ENCODE measurements around the gene MINDY4. TPM values are rescaled to one million over a fixed set of nuclear protein-coding genes. Genes with fewer than 3 reads are reported as not detected.

The MINDY4 gene
- total RNA-seq, 1 experiment from 2014 or later = 9.2 TPM

DNA sequence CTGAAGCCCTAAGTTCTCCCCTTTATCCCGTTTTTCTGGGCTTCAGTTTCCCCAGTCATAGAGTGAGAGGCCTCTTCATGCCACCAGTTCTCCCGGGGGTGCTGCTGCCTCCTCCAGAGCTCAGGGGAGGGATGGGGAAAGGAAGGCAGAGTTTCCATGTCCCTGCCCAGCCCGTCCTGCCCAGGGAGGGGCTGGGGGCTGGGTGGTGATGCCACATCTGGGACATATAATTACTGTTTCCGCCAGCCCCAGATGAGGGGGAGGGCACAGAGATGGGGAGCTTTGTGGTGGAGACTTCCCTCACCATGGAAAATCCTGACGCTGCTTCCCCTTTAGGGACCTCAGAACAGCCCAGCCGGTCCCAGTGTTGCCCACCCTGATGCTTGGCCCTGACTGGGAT is 144.5 kb downstream of the MINDY4 start:
- H3K36me3 Mint-ChIP-seq (ENCODE audit: insufficient read depth, unreplicated experiment) = no peaks in the 10 kb centered on the region
- POLR2A ChIA-PET = no interaction called here
- H3K9me3 Mint-ChIP-seq (ENCODE audit: unreplicated experiment) = no peaks in the 10 kb centered on the region
- intact Hi-C loops (cut with micrococcal nuclease) = no loop called here
- no TSS peak for BruUV-seq (replicated peaks)
- no peak for DNase-seq (ENCODE audit: unreplicated experiment)
- CTCF ChIA-PET = interaction anchor here (0.6 to 0.7 kb wide), 3 partner anchors 19 to 564 kb away, joined by 3 to 4 read pairs (median 3); no protein-coding TSS in a partner anchor
- H3K27ac Mint-ChIP-seq (ENCODE audit: low read depth, unreplicated experiment) = no peak overlapping the region
- H3K4me1 Mint-ChIP-seq (ENCODE audit: insufficient read depth, unreplicated experiment) = peaks cover 20% of the 10 kb centered on the region
- no peak overlapping the region for H3K4me3 Mint-ChIP-seq (ENCODE audit: unreplicated experiment)
- H3K27me3 Mint-ChIP-seq (ENCODE audit: insufficient read depth, unreplicated experiment) = no peaks in the 10 kb centered on the region
- no peak for TF ChIP-seq CTCF (IDR thresholded peaks at IDR 0.05; ENCODE audit: unreplicated experiment)

GRCh38 chr7:30916255-30916654 is 145.0 kb downstream of the MINDY4 start:
- no peak for TF ChIP-seq CTCF (IDR thresholded peaks at IDR 0.05; ENCODE audit: unreplicated experiment)
- no peak for DNase-seq (ENCODE audit: unreplicated experiment)
- intact Hi-C loops (cut with micrococcal nuclease) = no loop called here
- Mint-ChIP-seq H3K4me1 (ENCODE audit: insufficient read depth, unreplicated experiment) (peaks cover 24% of the 10 kb centered on the region), H3K4me3 (ENCODE audit: unreplicated experiment) (no peak overlapping the region), H3K27me3 (ENCODE audit: insufficient read depth, unreplicated experiment) (no peaks in the 10 kb centered on the region), H3K9me3 (ENCODE audit: unreplicated experiment) (no peaks in the 10 kb centered on the region), H3K27ac (ENCODE audit: low read depth, unreplicated experiment) (no peak overlapping the region), H3K36me3 (ENCODE audit: insufficient read depth, unreplicated experiment) (no peaks in the 10 kb centered on the region)
- BruUV-seq (replicated peaks) = no TSS peak
- CTCF ChIA-PET = interaction anchor here (1.1 kb wide), 1 partner anchor 20 kb away, joined by 5 read pairs; no protein-coding TSS in a partner anchor
- POLR2A ChIA-PET = no interaction called here

DNA sequence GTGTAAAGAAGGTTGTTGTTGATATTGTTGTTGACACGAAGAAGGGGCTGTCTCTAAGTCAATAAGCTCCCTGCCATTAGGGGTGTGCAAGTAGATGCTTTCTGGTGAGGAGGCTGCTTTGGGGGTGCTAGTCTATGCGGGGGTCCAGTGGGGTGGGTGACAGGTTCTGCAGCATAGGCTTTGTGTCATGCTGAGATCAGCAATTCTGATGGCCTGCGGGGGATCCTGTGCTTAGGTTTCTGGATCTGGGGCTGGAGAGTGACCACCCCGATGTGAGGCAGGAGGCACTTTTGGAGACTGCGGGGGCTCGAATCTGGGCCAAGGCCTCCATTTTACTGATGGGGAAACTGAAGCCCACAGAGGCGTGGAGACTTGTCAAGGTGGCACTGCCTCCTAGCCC is 145.6 kb downstream of the MINDY4 start:
- CTCF ChIA-PET = interaction anchor here (1.1 kb wide), 2 partner anchors 20 to 22 kb away, joined by 3 to 5 read pairs; no protein-coding TSS in a partner anchor
- POLR2A ChIA-PET = no interaction called here
- H3K27ac Mint-ChIP-seq (ENCODE audit: low read depth, unreplicated experiment) = no peak overlapping the region
- H3K4me1 Mint-ChIP-seq (ENCODE audit: insufficient read depth, unreplicated experiment) = peaks cover 27% of the 10 kb centered on the region
- no peaks in the 10 kb centered on the region for H3K9me3 Mint-ChIP-seq (ENCODE audit: unreplicated experiment)
- H3K4me3 Mint-ChIP-seq (ENCODE audit: unreplicated experiment) = no peak overlapping the region
- intact Hi-C loops (cut with micrococcal nuclease) = no loop called here
- no peaks in the 10 kb centered on the region for H3K27me3 Mint-ChIP-seq (ENCODE audit: insufficient read depth, unreplicated experiment)
- TF ChIP-seq CTCF (IDR thresholded peaks at IDR 0.05; ENCODE audit: unreplicated experiment) = no peak
- DNase-seq (ENCODE audit: unreplicated experiment) = no peak
- no TSS peak for BruUV-seq (replicated peaks)
- H3K36me3 Mint-ChIP-seq (ENCODE audit: insufficient read depth, unreplicated experiment) = no peaks in the 10 kb centered on the region

GRCh38 chr7:30917216-30917893 is 146.1 kb downstream of the MINDY4 start:
- ChIA-PET CTCF (interaction anchor here (0.5 to 1.1 kb wide), 4 partner anchors 19 to 527 kb away, joined by 3 to 5 read pairs (median 4); no protein-coding TSS in a partner anchor), POLR2A (no interaction called here)
- H3K9me3 Mint-ChIP-seq (ENCODE audit: unreplicated experiment) = no peaks in the 10 kb centered on the region
- TF ChIP-seq CTCF (IDR thresholded peaks at IDR 0.05; ENCODE audit: unreplicated experiment) = no peak
- no peak for DNase-seq (ENCODE audit: unreplicated experiment)
- H3K4me3 Mint-ChIP-seq (ENCODE audit: unreplicated experiment) = no peak overlapping the region
- H3K36me3 Mint-ChIP-seq (ENCODE audit: insufficient read depth, unreplicated experiment) = no peaks in the 10 kb centered on the region
- intact Hi-C loops (cut with micrococcal nuclease) = no loop called here
- H3K4me1 Mint-ChIP-seq (ENCODE audit: insufficient read depth, unreplicated experiment) = peaks cover 27% of the 10 kb centered on the region
- H3K27ac Mint-ChIP-seq (ENCODE audit: low read depth, unreplicated experiment) = no peak overlapping the region
- H3K27me3 Mint-ChIP-seq (ENCODE audit: insufficient read depth, unreplicated experiment) = no peaks in the 10 kb centered on the region
- no TSS peak for BruUV-seq (replicated peaks)

All from MCF 10A (cell line).